SIG-M5 (cell line): ENCODE measurements around the gene CCDC28A.

ENCODE experiments used
- DNase-seq: peaks from one replicate; lab custom pipeline; 2025; lab: John Stamatoyannopoulos, UW

Gene CCDC28A

DNA sequence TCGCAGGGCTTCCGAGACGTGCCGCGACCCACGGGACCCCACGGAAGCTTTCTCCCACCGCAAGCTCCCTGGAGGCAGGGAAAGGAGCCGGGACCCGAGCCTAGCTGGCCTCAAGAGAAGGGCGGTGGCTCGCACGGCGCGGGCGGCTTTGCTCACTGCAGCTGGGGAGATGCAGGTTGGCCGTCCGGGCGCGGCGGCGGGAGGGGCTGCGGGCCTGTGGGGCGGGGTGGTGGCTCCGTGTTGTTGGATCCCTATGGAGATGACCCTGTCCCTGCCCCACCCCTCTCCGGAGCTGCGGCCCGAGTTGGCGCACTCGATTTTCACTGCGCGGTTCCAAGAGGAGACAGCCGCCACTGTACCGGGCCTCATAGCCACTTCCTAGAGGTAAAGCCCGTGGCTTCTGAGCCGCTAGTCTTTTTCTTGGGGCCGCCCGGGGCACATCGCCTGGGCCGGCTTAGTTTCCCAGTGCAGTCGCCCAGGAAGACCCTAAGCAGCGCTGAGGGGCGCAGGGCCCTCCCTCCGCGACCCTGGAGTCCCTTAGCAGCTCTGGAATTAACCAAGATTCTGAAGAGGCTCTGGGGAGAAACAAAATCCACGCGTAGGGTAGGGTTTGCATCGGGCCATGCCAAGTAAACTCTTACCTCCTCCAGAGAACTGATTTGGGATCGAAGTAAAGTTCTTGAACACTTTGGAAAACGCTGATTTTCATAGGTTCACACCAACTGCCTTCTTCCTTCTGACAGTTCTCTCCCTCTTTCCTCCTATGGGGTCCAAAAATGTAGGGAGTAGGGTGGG lies 22.4 kb downstream of the CCDC28A start, which contains the start of gene ECT2L:
Gene ECT2L, plus strand, starts transcription at position 279 of the 795 bp plus-strand sequence. CDS start 17,188 bp downstream, outside the sequence.
- no peak for DNase-seq

GRCh38 chr6:138796771-138797170 lies 23.2 kb downstream of the CCDC28A start:
- DNase-seq, result no peak

DNA sequence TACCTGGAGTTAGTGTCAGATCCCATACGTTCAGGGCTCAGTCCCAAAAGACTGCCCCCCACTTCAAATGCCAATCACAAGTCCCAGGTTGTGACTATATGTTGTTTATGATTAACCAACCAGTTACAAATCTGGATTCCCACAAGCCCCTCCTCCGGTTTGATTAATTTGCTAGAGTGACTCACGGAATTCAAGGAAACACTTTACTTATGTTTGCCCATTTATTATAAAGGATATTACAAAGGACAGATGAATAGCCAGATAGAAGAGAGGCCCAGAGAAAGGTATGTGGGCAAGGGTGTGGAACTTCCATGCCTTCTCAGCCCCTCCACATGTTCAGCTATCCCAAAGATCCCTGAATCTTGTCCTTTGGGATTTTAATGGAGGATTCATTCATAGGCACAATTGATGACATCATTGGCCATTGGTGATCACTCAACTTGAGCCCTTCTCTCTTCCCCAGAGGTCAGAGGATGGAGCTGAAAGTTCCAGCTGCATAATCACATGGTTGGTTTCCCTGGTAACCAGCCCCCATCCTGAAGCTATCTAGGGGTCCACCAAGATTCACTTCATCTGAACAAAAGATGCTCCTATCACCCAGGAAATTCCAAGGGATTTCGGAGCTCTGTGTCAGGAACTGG lies 24.4 kb downstream of the CCDC28A start:
- no peak for DNase-seq

DNA sequence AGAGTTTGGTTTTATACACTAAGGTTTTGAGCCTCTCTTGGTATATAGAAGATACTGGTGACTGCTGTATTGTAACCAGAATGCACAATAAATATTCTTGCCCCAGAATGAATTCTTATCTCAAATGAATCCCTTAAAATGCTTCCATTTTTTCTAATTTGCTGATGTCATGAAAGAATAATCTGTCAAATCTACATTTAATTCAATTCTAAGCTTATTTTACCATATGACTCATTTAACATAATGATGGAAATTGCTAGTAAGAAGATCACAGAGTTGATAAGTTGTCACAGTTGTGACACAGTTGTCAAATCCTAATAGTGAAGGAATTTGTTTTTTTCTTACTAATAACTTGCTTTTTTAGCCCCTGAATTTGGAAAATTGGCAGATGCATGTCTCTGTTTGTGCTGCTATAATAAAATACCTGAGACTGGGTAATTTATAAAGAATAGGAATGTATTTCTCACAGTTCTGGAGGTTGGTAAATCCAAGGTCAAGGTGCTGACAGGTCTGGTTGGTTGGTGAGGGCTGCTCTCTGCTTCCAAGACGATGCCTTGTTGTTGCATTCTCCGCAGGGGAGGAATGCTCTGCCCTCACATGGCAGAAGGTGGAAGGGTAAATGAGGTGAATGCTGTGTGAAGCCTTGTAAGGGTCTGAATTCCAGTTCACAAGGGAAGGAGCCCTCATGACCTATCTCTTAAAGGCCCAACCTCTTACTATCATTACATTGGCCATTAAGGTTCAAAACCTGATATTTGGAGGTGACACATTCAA lies 27.0 kb downstream of the CCDC28A start:
- no peak for DNase-seq

DNA sequence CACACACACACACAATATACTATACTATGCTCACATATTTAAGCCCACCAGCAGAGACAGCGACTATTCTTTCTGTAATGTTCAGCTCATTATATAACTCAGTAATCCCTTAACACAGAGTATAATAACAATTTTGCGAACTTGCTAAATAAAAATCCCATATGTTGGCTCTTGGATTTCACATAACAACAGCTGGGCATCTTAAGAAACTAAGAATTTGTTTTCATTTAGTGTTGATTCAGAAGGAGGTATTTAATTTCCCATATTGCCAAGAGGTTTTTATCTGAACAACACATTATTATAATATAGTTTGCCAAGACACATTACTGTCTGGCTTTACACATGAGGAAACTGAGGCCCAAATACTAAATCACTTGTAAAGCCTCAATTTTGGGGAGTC lies 29.8 kb downstream of the CCDC28A start:
- no peak for DNase-seq

GRCh38 chr6:138803861-138804260 lies 30.3 kb downstream of the CCDC28A start:
- no peak for DNase-seq

- DNase-seq, result no peak
These were observed 31.6 kb downstream of the CCDC28A start for GRCh38 chr6:138805016-138805765.

DNA sequence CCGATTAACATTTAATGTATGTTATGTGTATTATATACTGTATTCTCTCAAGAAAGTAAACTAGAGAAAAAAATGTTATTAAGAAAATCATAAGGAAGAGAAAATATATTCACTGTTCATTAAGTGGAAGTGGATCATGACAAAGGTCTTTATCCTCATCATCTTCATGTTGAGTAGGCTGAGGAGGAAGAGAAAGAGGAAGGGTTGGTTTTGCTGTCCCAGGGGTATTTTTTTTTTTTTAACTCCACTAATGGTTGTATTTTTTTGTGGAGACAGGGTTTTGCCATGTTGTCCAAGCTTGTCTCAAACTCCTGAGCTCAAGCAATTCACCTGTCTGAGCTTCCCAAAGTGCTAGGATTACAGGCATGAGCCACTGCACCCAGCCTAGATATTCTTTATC lies 33.3 kb downstream of the CCDC28A start:
- no peak for DNase-seq

GRCh38 chr6:138809677-138810076 lies 36.1 kb downstream of the CCDC28A start:
- DNase-seq, result no peak

- DNase-seq, result no peak
These were observed 38.3 kb downstream of the CCDC28A start for GRCh38 chr6:138811866-138812265.

DNA sequence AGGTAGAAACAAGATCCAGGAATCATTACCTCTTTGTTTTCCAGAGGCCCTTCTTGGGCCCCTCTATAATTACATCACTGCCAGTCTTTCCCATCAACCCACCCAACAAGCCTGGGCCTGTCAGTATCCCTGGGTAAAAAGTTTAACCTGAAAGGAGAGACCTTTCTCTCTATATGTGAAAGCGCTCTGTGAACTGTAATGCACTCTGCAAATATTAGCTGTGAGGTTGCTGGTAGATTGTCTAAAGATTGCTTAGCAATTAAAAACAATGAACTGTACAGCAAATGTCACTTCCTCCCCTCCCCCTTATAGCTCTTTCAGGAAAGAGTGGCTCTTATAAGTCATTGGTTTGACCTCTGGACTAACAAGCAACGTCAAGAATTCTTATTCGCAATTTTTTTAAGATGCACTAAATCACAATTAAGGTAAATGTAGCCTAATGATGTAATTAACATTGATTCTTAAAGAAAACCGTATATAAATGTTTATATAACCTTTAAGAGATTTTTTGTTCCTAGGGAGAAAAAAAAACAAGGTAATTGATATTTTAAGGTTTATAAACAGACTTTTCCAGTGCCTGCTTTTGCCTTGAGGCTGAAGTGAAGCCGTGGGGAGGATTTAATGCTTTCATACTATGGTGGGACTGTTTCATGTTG lies 40.7 kb downstream of the CCDC28A start:
- no peak for DNase-seq

GRCh38 chr6:138815221-138815620 lies 41.7 kb downstream of the CCDC28A start:
- no peak for DNase-seq

- no peak for DNase-seq
These were observed 42.4 kb downstream of the CCDC28A start for GRCh38 chr6:138815797-138816528.

- no peak for DNase-seq
These were observed 44.2 kb downstream of the CCDC28A start for GRCh38 chr6:138817799-138818198.

DNA sequence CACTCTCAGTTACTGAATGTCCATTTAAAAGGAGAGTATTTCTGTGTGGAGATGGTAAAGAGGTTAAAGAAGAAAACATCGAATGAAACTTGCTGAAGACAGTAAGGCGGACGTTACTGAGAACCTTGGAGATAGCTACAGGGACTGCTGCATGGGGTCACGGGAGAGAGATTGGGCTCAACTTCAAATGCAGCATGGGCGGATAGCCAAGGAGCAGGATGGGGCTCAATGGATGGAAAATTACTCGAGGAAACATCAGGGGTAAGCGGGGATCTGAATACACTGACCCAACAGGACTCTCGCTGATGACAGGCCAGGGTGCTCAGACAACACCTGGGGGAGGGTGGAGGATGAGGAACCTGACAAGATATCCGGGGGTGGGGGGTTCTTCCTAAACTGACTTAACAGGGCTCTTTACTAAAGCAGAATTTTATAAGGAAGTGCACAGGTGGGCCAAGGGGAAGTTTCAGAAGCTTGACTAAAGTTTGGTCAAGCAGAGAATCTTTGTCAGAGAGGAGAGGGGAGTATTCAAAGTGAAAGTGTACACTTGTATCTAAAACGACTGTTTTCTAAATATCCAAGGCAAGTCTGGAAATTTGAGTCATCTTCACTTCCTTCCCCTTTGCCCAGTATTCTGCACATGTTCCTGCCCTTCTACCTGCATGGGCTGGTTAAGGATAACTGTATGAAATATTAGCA lies 45.1 kb downstream of the CCDC28A start:
- DNase-seq, result no peak

DNA sequence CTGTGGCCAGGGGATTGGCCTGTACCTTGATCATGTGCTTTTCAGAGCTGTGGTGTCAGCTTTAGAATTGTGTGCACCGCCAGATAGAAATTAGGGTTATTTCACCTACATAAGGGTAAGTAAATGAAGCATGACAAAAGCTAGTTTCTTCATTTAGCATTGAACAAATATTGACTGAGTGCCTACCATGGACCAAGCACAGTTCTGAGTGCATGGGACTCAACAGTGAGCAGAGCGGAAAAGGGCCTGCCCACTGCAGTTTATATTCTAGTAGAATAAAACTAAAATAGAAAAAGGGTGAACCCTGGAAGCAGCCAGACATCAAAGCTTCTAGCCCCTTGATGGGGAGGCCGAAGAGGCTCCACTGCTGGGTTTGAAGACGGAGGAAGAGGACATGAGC lies 48.0 kb downstream of the CCDC28A start:
- DNase-seq, result no peak

GRCh38 chr6:138824482-138825144 lies 51.0 kb downstream of the CCDC28A start:
- no peak for DNase-seq

DNA sequence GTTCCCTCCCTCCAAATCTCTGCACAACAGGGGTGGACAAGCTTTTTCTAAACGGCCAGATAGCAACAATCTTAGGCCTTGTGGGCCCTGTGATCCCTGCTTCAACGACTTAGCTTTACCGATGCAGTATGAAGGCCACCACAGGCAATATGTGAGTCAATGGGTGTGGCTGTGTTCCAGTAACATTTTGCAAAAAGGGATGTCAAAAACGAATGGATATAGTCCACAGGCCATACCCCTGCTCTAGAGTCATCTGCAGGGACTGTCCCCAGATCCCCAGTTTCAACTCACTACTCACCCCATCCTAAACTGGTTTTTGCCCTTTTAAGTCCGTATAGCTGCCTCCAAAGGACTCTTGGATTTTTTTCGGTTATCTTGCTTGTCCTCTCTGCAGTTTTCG lies 56.7 kb downstream of the CCDC28A start:
- DNase-seq, result no peak

GRCh38 chr6:138832182-138832581 lies 58.6 kb downstream of the CCDC28A start:
- no peak for DNase-seq
